HuH-7 (cell line): Measurements from ENCODE around the gene DNAL1.
"Not testable (repeated sequence)": the region's sequence is repeated elsewhere in the genome, so short reads cannot be mapped to it uniquely, and the experiment has no call there.

ENCODE experiments used
- DNase-seq: peaks from one replicate; pipeline ENCODE4 v3.0.0; 2011; ENCODE audit warnings: low spot score

Gene DNAL1

GRCh38 chr14:73708076-73708475 is 63.3 kb downstream of the DNAL1 start:
- DNase-seq: not testable (repeated sequence)

- no peak for DNase-seq
Measured at GRCh38 chr14:73709904-73710469, 65.2 kb downstream of the DNAL1 start.

- DNase-seq: no peak
Measured at GRCh38 chr14:73710737-73711136, 66.0 kb downstream of the DNAL1 start.

GRCh38 chr14:73712071-73712506 is 67.3 kb downstream of the DNAL1 start:
- DNase-seq: no peak

- no peak for DNase-seq
Measured at GRCh38 chr14:73712540-73713180, 67.9 kb downstream of the DNAL1 start.

- no peak for DNase-seq
Measured at GRCh38 chr14:73713206-73713802, 68.5 kb downstream of the DNAL1 start.

GRCh38 chr14:73713803-73714655 is 69.2 kb downstream of the DNAL1 start, which contains the start of gene PNMA1:
TSS of gene PNMA1 (minus strand) at chr14:73714384. CDS start at chr14:73713639, 745 bp downstream.
- peak; percentile 95 for DNase-seq

GRCh38 chr14:73714656-73715081 is 69.9 kb downstream of the DNAL1 start:
- no peak for DNase-seq

GRCh38 chr14:73715707-73716106 is 70.9 kb downstream of the DNAL1 start:
- DNase-seq: no peak

- DNase-seq: no peak
Measured at GRCh38 chr14:73717266-73717665, 72.5 kb downstream of the DNAL1 start.

GRCh38 chr14:73717711-73718417 is 73.1 kb downstream of the DNAL1 start:
- DNase-seq: no peak

GRCh38 chr14:73718418-73719251 is 73.8 kb downstream of the DNAL1 start:
- DNase-seq: no peak

- DNase-seq: no peak
Measured at GRCh38 chr14:73719361-73719760, 74.6 kb downstream of the DNAL1 start.

GRCh38 chr14:73719791-73720190 is 75.0 kb downstream of the DNAL1 start:
- DNase-seq: no peak

- no peak for DNase-seq
Measured at GRCh38 chr14:73720636-73721035, 75.8 kb downstream of the DNAL1 start.

GRCh38 chr14:73721101-73721821 is 76.5 kb downstream of the DNAL1 start:
- no peak for DNase-seq

GRCh38 chr14:73722581-73722980 is 77.8 kb downstream of the DNAL1 start:
- no peak for DNase-seq

- no peak for DNase-seq
Measured at GRCh38 chr14:73723406-73723796, 78.6 kb downstream of the DNAL1 start.

- DNase-seq: peak; percentile 70
Measured at GRCh38 chr14:73723797-73724661, 79.2 kb downstream of the DNAL1 start.
